ENCODE data around the gene EID2B. TPM values are rescaled to one million over a fixed set of nuclear protein-coding genes. Genes with fewer than 3 reads are reported as not detected.

EID2B gene
- total and polyA plus RNA-seq, 2 of the 13 experiments (the other 11 are each of a cell fraction or from before 2014, with no cell fraction given) = 2.5 to 3.7 TPM

DNA sequence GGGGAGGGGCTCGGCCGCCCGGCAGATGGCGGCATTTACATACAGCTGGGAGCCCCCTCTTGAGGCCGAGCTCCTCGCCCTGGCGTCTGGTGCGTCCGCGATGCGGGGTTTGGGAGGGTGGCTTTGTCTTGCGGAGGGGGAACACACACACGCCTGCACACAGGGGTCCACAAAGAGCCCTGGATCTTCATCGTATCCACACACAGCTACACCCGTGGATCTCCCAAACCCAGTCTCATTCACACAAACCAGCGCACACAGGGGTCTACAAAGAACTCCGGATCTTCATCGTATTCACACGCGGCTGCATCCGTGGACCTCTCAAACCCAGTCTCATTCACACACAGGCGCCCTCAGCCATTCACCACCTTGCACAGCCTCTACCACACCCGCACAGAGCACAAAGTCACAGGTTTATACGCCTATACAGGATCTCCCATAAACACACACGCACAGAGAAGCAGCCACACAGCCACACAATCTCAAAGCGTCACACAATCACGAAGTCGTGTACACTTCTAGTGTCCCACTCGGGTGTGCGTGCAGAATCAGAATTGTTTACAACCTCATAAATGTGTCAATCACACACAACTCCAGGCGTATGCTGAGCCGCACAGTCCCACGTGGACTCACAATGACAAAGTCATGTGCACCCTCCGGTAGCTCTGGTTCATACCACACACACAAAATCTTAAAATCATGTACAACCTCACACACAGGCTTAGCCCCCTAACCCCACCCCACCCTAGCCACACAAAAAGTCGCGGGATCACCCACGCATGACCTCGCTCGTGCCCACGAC lies 34.5 kb downstream of the EID2B start (continued):
- TF ChIP-seq, protein P1, sequence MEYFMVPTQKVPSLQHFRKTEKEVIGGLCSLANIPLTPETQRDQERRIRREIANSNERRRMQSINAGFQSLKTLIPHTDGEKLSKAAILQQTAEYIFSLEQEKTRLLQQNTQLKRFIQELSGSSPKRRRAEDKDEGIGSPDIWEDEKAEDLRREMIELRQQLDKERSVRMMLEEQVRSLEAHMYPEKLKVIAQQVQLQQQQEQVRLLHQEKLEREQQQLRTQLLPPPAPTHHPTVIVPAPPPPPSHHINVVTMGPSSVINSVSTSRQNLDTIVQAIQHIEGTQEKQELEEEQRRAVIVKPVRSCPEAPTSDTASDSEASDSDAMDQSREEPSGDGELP (IDR thresholded peaks at IDR 0.05; ENCODE audit: borderline replicate concordance, low read depth) = peak; percentile 89
- TF ChIP-seq MED8 (CRISPR knock-in tag; IDR thresholded peaks at IDR 0.05; ENCODE audit: insufficient replicate concordance) (no peak), SNAI1 (CRISPR knock-in tag; IDR thresholded peaks at IDR 0.05; ENCODE audit: borderline replicate concordance) (0 out of 2 replicates have a peak, but pooled peaks have one; percentile 32), CENPX (CRISPR knock-in tag; IDR thresholded peaks at IDR 0.05) (no peak), KLF16 (CRISPR knock-in tag; IDR thresholded peaks at IDR 0.05) (0 out of 4 replicates have a peak, but pooled peaks of 1 of the 2 experiments have one; percentile 42), ZNF749 (CRISPR knock-in tag; IDR thresholded peaks at IDR 0.05; ENCODE audit: borderline replicate concordance) (no peak), ZNF224 (CRISPR knock-in tag; IDR thresholded peaks at IDR 0.05) (no peak), KDM2A (CRISPR knock-in tag; IDR thresholded peaks at IDR 0.05; ENCODE audit: borderline replicate concordance, low read depth) (peak; percentile 76; the same call in 1 of the 2 replicates), ZNF225 (CRISPR knock-in tag; IDR thresholded peaks at IDR 0.05) (no peak), MEIS2 (CRISPR knock-in tag; IDR thresholded peaks at IDR 0.05) (0 out of 2 replicates have a peak, but pooled peaks have one; percentile 16), ZNF282 (IDR thresholded peaks at IDR 0.05; ENCODE audit: partially characterized antibody) (no peak), GABPB1 (CRISPR knock-in tag; IDR thresholded peaks at IDR 0.05) (peak; percentile 48; the same call in 1 of the 2 replicates)
- TF ChIP-seq, protein P2, sequence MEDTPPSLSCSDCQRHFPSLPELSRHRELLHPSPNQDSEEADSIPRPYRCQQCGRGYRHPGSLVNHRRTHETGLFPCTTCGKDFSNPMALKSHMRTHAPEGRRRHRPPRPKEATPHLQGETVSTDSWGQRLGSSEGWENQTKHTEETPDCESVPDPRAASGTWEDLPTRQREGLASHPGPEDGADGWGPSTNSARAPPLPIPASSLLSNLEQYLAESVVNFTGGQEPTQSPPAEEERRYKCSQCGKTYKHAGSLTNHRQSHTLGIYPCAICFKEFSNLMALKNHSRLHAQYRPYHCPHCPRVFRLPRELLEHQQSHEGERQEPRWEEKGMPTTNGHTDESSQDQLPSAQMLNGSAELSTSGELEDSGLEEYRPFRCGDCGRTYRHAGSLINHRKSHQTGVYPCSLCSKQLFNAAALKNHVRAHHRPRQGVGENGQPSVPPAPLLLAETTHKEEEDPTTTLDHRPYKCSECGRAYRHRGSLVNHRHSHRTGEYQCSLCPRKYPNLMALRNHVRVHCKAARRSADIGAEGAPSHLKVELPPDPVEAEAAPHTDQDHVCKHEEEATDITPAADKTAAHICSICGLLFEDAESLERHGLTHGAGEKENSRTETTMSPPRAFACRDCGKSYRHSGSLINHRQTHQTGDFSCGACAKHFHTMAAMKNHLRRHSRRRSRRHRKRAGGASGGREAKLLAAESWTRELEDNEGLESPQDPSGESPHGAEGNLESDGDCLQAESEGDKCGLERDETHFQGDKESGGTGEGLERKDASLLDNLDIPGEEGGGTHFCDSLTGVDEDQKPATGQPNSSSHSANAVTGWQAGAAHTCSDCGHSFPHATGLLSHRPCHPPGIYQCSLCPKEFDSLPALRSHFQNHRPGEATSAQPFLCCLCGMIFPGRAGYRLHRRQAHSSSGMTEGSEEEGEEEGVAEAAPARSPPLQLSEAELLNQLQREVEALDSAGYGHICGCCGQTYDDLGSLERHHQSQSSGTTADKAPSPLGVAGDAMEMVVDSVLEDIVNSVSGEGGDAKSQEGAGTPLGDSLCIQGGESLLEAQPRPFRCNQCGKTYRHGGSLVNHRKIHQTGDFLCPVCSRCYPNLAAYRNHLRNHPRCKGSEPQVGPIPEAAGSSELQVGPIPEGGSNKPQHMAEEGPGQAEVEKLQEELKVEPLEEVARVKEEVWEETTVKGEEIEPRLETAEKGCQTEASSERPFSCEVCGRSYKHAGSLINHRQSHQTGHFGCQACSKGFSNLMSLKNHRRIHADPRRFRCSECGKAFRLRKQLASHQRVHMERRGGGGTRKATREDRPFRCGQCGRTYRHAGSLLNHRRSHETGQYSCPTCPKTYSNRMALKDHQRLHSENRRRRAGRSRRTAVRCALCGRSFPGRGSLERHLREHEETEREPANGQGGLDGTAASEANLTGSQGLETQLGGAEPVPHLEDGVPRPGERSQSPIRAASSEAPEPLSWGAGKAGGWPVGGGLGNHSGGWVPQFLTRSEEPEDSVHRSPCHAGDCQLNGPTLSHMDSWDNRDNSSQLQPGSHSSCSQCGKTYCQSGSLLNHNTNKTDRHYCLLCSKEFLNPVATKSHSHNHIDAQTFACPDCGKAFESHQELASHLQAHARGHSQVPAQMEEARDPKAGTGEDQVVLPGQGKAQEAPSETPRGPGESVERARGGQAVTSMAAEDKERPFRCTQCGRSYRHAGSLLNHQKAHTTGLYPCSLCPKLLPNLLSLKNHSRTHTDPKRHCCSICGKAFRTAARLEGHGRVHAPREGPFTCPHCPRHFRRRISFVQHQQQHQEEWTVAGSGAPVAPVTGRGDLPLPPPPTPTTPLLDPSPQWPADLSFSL (CRISPR knock-in tag; IDR thresholded peaks at IDR 0.05) = peak; percentile 84; the same call in 1 of the 2 replicates
- TF ChIP-seq, protein P3, sequence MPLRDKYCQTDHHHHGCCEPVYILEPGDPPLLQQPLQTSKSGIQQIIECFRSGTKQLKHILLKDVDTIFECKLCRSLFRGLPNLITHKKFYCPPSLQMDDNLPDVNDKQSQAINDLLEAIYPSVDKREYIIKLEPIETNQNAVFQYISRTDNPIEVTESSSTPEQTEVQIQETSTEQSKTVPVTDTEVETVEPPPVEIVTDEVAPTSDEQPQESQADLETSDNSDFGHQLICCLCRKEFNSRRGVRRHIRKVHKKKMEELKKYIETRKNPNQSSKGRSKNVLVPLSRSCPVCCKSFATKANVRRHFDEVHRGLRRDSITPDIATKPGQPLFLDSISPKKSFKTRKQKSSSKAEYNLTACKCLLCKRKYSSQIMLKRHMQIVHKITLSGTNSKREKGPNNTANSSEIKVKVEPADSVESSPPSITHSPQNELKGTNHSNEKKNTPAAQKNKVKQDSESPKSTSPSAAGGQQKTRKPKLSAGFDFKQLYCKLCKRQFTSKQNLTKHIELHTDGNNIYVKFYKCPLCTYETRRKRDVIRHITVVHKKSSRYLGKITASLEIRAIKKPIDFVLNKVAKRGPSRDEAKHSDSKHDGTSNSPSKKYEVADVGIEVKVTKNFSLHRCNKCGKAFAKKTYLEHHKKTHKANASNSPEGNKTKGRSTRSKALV (CRISPR knock-in tag; IDR thresholded peaks at IDR 0.05) = peak; percentile 81
- TF ChIP-seq, protein P4, sequence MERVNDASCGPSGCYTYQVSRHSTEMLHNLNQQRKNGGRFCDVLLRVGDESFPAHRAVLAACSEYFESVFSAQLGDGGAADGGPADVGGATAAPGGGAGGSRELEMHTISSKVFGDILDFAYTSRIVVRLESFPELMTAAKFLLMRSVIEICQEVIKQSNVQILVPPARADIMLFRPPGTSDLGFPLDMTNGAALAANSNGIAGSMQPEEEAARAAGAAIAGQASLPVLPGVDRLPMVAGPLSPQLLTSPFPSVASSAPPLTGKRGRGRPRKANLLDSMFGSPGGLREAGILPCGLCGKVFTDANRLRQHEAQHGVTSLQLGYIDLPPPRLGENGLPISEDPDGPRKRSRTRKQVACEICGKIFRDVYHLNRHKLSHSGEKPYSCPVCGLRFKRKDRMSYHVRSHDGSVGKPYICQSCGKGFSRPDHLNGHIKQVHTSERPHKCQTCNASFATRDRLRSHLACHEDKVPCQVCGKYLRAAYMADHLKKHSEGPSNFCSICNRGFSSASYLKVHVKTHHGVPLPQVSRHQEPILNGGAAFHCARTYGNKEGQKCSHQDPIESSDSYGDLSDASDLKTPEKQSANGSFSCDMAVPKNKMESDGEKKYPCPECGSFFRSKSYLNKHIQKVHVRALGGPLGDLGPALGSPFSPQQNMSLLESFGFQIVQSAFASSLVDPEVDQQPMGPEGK (CRISPR knock-in tag; IDR thresholded peaks at IDR 0.05) = peak; percentile 82
- TF ChIP-seq, protein P5, sequence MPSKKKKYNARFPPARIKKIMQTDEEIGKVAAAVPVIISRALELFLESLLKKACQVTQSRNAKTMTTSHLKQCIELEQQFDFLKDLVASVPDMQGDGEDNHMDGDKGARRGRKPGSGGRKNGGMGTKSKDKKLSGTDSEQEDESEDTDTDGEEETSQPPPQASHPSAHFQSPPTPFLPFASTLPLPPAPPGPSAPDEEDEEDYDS (CRISPR knock-in tag; IDR thresholded peaks at IDR 0.05) = no peak

Measured in HepG2 (cell line).